ENCODE data around the gene HEATR1.

The HEATR1 gene, protein sequence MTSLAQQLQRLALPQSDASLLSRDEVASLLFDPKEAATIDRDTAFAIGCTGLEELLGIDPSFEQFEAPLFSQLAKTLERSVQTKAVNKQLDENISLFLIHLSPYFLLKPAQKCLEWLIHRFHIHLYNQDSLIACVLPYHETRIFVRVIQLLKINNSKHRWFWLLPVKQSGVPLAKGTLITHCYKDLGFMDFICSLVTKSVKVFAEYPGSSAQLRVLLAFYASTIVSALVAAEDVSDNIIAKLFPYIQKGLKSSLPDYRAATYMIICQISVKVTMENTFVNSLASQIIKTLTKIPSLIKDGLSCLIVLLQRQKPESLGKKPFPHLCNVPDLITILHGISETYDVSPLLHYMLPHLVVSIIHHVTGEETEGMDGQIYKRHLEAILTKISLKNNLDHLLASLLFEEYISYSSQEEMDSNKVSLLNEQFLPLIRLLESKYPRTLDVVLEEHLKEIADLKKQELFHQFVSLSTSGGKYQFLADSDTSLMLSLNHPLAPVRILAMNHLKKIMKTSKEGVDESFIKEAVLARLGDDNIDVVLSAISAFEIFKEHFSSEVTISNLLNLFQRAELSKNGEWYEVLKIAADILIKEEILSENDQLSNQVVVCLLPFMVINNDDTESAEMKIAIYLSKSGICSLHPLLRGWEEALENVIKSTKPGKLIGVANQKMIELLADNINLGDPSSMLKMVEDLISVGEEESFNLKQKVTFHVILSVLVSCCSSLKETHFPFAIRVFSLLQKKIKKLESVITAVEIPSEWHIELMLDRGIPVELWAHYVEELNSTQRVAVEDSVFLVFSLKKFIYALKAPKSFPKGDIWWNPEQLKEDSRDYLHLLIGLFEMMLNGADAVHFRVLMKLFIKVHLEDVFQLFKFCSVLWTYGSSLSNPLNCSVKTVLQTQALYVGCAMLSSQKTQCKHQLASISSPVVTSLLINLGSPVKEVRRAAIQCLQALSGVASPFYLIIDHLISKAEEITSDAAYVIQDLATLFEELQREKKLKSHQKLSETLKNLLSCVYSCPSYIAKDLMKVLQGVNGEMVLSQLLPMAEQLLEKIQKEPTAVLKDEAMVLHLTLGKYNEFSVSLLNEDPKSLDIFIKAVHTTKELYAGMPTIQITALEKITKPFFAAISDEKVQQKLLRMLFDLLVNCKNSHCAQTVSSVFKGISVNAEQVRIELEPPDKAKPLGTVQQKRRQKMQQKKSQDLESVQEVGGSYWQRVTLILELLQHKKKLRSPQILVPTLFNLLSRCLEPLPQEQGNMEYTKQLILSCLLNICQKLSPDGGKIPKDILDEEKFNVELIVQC (N-terminal part only)

DNA sequence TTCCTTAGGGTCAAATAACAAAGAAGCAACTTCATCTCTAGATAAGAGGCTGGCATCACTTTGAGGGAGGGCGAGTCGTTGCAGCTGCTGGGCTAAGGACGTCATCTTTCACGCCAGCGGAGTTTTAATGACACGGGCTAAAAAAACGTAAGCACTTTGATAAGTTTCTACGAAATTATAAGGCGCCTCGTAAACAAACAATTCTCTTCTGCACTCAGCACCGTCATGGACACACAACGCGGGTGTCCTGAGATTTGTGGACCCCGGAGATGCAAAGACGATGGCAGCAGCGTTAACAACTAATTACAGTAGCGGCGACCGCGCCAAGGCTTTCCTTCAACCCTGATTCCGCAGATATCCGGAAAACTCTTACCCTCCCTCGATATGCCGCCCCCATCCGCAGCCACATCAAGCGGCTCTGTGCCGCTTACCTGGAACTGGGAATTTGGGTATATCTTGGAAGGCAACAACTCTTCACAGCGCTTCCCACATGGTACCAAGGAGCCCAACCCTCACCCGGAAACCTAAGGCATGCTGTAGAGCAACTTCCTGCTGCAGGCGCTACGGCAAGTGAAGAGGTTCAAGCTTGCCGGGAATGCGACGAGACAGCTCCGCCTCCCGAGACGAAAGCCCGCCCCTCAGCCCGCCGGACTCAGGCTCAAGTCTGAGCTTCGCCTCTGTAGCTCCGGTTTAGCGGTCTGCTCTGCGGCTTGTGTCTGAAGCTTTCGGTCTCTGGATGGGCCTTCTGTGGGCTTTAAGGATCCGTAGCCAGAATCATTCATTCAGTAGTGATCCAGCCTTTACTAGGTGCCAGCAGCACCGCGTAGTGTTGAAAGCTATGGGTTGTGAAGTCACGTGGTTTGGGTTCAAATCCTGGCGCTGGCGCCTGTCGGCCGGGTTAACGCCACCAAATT is at the start of gene HEATR1:
Gene HEATR1 (minus strand): TSS at position 526 of the 914 bp plus-strand sequence. CDS start 421 bp downstream, at position 105.
- no peaks in the 10 kb centered on the region for H3K9me3 ChIP-seq (ENCODE audit: low read length)
- no peaks in the 10 kb centered on the region for H3K27me3 ChIP-seq (ENCODE audit: insufficient read depth, low read length)
- peak within 1 kb of the TSS; percentile 63 for H2AFZ ChIP-seq (ENCODE audit: low read depth, low read length)
- peak within 1 kb of the TSS; percentile 81 for H3K4me3 ChIP-seq (ENCODE audit: low read length)
- peaks cover 21% of the 10 kb centered on the region for H3K36me3 ChIP-seq (ENCODE audit: insufficient read depth, low read length)
- peaks cover 8% of the 10 kb centered on the region for H3K4me1 ChIP-seq (ENCODE audit: insufficient read depth, low read length)

DNA sequence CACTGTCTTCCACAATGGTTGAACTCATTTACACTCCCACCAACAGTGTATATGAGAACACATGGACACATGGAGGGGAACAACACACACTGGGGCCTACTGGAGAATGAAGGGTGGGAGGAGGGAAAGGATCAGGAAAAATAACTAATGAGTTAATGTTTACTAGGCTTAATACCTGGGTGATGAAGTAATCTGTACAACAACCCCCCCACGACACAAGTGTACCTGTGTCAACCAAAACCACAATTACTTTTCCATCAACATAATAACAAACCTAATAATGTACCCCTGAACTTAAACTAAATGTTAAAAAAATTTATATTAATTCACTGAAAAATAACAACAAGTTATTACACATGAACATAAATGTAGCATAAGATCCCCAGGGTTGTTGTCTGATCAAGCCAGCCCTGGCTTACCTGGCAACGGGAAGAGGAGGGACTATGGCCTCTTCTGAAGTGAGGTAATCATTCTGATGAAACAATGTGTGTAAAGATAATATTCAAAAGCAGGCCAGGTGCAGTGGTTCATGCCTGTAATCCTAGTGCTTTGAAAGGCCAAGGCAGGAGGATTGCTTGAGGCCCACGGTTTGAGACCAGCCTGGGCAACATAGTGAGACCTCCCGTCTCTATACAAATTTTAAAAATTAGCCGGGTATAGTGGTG is 40.8 kb upstream of the HEATR1 start:
- Histone ChIP-seq H3K9me3 (ENCODE audit: low read length) (no peaks in the 10 kb centered on the region), H3K4me1 (ENCODE audit: insufficient read depth, low read length) (no peaks in the 10 kb centered on the region), H3K4me3 (ENCODE audit: low read length) (no peak overlapping the region), H3K27me3 (ENCODE audit: insufficient read depth, low read length) (no peaks in the 10 kb centered on the region), H2AFZ (ENCODE audit: low read depth, low read length) (no peak overlapping the region), H3K36me3 (ENCODE audit: insufficient read depth, low read length) (no peaks in the 10 kb centered on the region)

DNA sequence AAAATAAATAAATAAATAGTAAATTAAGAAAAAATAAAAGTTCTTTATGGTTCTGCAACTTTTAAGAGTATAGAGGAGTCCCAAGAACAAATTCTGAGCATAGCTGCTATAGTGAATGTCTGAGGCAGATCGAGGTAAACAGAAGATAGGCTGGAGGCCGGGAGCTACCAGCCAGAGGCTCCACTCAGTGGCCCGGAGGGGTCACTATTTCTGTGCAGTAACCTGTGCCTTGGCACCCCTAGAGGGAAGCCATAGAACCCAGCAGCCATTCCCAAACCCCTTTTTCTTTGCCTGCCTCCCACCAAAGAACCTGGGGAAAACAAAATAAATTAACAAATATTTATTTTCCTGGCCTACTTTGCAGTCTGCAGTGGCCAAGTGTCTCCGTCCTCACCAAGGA is 38.4 kb upstream of the HEATR1 start:
- Histone ChIP-seq H3K4me3 (ENCODE audit: low read length) (no peak overlapping the region), H3K9me3 (ENCODE audit: low read length) (no peaks in the 10 kb centered on the region), H3K36me3 (ENCODE audit: insufficient read depth, low read length) (no peaks in the 10 kb centered on the region), H3K4me1 (ENCODE audit: insufficient read depth, low read length) (no peaks in the 10 kb centered on the region), H2AFZ (ENCODE audit: low read depth, low read length) (no peak overlapping the region), H3K27me3 (ENCODE audit: insufficient read depth, low read length) (no peaks in the 10 kb centered on the region)

DNA sequence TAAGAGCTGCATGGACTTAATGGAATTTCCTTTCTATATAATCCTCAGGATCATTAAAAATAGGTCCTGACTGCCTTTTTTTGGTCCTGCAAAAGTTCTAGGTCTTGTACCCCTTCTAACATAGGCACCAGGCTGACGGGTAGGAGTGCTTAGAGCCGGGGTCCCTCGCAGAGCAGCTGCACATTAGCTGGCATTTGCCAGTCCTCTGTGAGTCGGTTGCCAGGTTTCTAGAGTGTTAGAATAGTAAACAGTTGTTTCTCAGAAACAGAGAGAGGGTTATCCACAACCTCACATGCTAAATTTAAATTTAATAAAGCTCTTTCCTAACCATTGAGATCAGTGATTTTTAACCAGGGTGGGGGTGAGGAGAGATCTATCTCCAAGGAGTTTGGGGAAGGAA is 35.4 kb upstream of the HEATR1 start:
- Histone ChIP-seq H2AFZ (ENCODE audit: low read depth, low read length) (no peak overlapping the region), H3K9me3 (ENCODE audit: low read length) (no peaks in the 10 kb centered on the region), H3K4me3 (ENCODE audit: low read length) (no peak overlapping the region), H3K4me1 (ENCODE audit: insufficient read depth, low read length) (no peaks in the 10 kb centered on the region), H3K36me3 (ENCODE audit: insufficient read depth, low read length) (no peaks in the 10 kb centered on the region), H3K27me3 (ENCODE audit: insufficient read depth, low read length) (no peaks in the 10 kb centered on the region)

DNA sequence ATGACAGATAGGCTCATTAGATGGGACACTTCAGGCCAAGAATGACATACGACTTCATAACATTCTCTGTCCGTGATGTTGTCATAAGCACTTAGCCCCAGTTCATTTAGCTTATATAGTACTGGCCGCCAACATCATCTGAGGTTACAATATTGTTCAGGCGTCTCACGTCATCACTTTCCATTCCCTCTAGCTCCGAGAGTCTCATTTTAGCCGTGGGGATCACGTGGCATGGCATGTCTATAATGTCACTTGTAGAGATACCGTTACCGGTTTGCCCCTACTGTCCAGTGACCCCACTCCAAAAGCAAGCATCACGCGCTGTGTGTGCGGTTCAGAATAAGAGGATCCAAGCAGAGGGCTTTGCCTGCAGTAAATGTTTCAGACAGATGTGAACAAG is 34.6 kb upstream of the HEATR1 start:
- Histone ChIP-seq H3K9me3 (ENCODE audit: low read length) (no peaks in the 10 kb centered on the region), H2AFZ (ENCODE audit: low read depth, low read length) (no peak overlapping the region), H3K4me1 (ENCODE audit: insufficient read depth, low read length) (no peaks in the 10 kb centered on the region), H3K27me3 (ENCODE audit: insufficient read depth, low read length) (no peaks in the 10 kb centered on the region), H3K36me3 (ENCODE audit: insufficient read depth, low read length) (no peaks in the 10 kb centered on the region), H3K4me3 (ENCODE audit: low read length) (no peak overlapping the region)

DNA sequence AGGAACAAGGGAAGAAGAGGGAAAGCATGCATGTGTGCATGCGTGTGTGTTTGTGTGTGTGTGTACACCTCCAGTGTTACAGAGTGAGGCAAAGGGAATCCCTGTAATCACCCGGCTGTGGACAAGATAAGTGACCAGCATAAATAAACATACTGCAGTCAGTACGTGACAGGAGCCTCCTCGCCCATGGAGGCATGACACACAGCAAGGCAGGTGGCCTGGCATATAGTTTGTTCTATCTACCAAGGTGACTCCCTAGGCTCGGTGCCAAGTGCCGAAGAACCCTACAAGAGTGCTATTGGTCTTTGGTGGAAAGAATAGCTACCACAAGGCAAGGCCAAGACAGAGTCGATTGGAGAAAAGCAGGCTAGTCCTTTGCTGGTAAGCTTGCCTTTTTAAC is 31.7 kb upstream of the HEATR1 start:
- Histone ChIP-seq H3K27me3 (ENCODE audit: insufficient read depth, low read length) (no peaks in the 10 kb centered on the region), H3K36me3 (ENCODE audit: insufficient read depth, low read length) (no peaks in the 10 kb centered on the region), H3K4me1 (ENCODE audit: insufficient read depth, low read length) (no peaks in the 10 kb centered on the region), H3K9me3 (ENCODE audit: low read length) (no peaks in the 10 kb centered on the region), H2AFZ (ENCODE audit: low read depth, low read length) (no peak overlapping the region), H3K4me3 (ENCODE audit: low read length) (no peak overlapping the region)

DNA sequence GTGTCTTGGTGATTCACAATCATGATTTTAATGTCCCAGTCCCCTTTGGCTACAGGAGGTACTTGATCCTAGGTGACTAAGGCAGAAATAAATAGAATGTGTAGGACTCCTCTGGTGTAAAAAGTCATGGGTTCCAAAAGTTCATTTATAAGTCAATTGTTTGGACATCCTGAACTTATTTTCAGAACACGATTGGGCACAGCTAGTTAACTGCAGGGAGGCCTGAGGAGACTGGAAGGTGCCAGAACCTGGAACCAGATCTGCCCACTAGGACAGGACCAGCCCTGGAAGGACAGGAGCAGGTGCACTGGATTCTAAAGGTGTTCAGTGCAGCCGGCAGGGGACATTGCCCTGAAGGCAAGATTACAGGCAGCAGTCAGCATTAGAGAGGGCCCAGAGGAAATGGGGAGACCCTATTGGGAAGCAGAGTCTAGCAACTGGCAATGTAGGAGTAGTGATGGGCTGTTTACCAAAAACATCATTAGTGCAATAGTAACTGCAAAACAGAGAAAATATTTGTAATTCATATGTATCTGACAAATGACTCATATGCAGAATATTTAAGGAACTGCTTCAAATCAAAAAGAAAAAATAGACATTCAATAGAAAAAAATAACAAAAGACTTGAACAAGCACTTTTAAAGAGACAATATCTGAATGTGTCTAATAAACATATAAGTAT is 23.6 kb upstream of the HEATR1 start:
- Histone ChIP-seq H2AFZ (ENCODE audit: low read depth, low read length) (no peak overlapping the region), H3K27me3 (ENCODE audit: insufficient read depth, low read length) (peaks cover 3% of the 10 kb centered on the region), H3K4me3 (ENCODE audit: low read length) (no peak overlapping the region), H3K4me1 (ENCODE audit: insufficient read depth, low read length) (no peaks in the 10 kb centered on the region), H3K36me3 (ENCODE audit: insufficient read depth, low read length) (no peaks in the 10 kb centered on the region), H3K9me3 (ENCODE audit: low read length) (no peaks in the 10 kb centered on the region)

DNA sequence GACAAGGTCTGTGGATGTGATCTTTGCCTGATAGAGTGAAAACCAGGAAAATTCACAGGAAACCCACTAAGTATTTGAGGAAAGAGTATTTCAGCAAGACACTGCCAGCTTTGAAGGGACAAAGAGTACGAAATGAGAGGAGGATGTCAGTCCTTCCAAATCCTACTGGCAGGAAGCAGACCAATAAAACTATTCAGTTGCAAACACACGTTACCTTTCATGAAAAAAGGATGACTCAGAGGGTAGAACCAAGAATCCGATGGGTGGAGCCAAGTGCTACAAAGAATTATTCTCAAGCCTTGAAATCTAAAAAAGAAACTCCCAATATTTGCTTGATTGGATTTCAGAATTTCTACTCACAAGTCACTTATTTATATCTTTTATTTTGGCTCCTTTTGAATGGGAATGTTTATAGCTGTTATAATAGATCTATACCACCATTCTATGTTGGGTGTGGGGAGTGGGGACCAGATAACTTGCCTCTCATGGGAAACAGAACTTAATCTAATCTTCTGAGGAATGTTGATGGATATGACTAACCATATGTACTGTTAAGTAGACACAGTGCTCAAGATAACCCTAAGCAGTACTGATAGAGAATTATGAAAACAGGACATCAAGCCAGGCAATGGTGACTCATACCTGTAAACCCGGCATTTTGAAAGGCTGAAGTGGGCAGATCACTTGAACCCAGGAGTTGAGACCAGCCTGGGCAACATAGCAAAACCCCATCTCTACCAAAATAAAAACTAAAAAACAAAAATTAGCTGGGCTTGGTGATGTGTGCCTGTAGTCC is 19.3 kb upstream of the HEATR1 start:
- no peaks in the 10 kb centered on the region for H3K9me3 ChIP-seq (ENCODE audit: low read length)
- no peak overlapping the region for H2AFZ ChIP-seq (ENCODE audit: low read depth, low read length)
- H3K36me3 ChIP-seq (ENCODE audit: insufficient read depth, low read length) = no peaks in the 10 kb centered on the region
- no peak overlapping the region for H3K4me3 ChIP-seq (ENCODE audit: low read length)
- no peaks in the 10 kb centered on the region for H3K4me1 ChIP-seq (ENCODE audit: insufficient read depth, low read length)
- H3K27me3 ChIP-seq (ENCODE audit: insufficient read depth, low read length) = no peaks in the 10 kb centered on the region

DNA sequence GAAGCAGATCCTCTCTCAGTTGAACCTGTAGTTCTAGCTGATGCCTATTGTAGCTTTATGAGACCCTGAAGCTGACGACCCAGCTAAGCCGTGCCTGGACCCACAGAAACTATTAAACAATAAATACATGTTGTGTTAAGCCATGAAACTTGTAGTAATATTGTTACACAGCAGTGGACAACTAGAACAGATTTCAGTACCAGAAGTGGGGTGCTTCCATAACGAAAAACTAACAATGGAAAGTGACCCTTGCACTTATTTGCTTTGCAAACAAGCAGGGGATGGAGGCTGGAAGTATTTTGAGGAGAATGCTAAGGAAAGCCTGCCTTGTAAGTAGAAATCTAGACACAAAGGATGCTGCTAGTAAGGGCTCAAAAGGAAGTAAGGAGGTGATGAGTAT is 18.1 kb upstream of the HEATR1 start:
- Histone ChIP-seq H3K9me3 (ENCODE audit: low read length) (no peaks in the 10 kb centered on the region), H3K4me1 (ENCODE audit: insufficient read depth, low read length) (no peaks in the 10 kb centered on the region), H2AFZ (ENCODE audit: low read depth, low read length) (no peak overlapping the region), H3K4me3 (ENCODE audit: low read length) (no peak overlapping the region), H3K27me3 (ENCODE audit: insufficient read depth, low read length) (no peaks in the 10 kb centered on the region), H3K36me3 (ENCODE audit: insufficient read depth, low read length) (no peaks in the 10 kb centered on the region)

DNA sequence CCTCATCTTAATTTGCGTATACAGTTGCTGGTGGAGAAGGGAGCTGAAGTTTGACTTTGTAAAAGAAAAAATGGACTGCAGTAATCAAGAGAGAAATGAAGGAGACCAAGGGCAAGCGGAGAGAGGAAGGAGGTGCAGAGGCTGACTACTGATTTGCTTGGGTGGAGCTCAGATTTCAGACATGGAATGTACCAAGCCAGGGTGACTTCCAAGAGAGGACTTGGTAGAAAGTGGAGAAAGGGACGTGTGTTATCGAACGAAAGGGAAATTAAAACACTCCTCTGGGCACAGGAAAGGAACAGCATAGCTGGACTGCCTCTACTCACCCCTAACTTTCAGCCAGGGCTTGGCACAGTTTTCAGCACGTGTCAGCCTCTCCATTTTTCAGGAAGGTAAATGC is 15.1 kb upstream of the HEATR1 start:
- H2AFZ ChIP-seq (ENCODE audit: low read depth, low read length) = no peak overlapping the region
- H3K27me3 ChIP-seq (ENCODE audit: insufficient read depth, low read length) = no peaks in the 10 kb centered on the region
- no peaks in the 10 kb centered on the region for H3K9me3 ChIP-seq (ENCODE audit: low read length)
- H3K4me1 ChIP-seq (ENCODE audit: insufficient read depth, low read length) = no peaks in the 10 kb centered on the region
- no peak overlapping the region for H3K4me3 ChIP-seq (ENCODE audit: low read length)
- no peaks in the 10 kb centered on the region for H3K36me3 ChIP-seq (ENCODE audit: insufficient read depth, low read length)

DNA sequence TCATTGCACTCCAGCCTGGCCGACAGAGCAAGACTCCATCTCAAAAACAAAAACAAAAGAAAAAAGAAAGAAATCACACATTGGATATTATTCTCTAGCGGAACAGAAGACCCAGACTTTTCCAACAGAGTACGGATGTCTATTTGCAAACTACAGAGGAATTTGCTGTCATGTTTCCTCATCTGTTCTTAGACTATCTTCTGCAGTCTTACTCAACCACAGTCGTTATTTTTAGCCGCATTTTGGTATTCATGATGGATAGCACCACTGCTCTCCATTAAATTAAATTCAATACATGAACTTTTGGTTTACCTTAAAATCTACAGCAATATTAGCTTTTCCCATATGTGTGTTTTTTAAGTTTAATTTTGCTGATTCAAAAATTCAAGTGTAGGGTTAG is 14.2 kb upstream of the HEATR1 start:
- no peaks in the 10 kb centered on the region for H3K27me3 ChIP-seq (ENCODE audit: insufficient read depth, low read length)
- no peaks in the 10 kb centered on the region for H3K9me3 ChIP-seq (ENCODE audit: low read length)
- no peak overlapping the region for H2AFZ ChIP-seq (ENCODE audit: low read depth, low read length)
- H3K4me3 ChIP-seq (ENCODE audit: low read length) = no peak overlapping the region
- H3K4me1 ChIP-seq (ENCODE audit: insufficient read depth, low read length) = no peaks in the 10 kb centered on the region
- no peaks in the 10 kb centered on the region for H3K36me3 ChIP-seq (ENCODE audit: insufficient read depth, low read length)

Data from neuron (in vitro differentiated cells).